Astrocyte of the hippocampus (primary cell): ENCODE data around the gene CLDN24.
A peak's percentile ranks its signal among the peaks of the same experiment; 100 is the strongest.

Source experiments
- DNase-seq: peaks from one replicate; pipeline ENCODE4 v3.0.0; 2011; ENCODE audit warnings: low read depth, low spot score

The CLDN24 gene

DNA sequence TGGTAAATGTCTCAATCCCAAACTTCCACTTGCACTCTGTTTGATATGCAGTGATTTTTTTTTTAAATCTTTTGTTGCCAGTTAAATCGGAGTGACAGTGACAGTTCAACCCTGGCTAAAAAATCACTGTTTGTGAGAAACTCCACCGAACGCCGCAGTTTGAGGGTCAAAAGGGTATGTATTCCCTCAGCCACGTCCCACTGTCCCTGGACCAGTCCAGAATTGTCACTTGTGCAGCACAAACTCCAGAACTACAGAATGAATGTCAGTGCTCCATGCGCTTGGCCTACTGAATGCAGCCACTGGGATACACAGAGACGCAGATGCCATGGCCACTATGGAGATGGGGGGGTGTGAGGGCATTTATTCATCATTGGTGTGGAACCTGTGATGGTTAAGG is 36.3 kb downstream of the CLDN24 start:
- DNase-seq = no peak

DNA sequence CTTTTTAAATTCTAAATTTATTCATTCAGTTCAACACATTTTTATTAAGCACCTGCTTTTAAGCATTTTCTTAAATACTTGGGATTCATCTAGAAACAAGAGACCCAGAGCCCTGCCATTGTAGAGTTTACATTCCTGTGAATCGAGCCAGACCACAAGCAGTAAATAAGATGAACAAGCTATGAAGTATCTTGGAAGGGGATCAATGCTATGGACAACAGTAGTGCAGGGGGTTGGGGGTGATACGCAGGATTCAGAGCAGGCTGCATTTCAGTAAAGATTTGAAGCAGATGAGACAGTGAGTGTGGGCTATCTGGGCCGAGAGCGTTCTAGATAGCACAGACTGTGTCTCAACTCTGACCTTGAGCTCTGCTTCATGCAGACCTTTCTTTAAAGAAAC is 37.3 kb downstream of the CLDN24 start:
- DNase-seq = peak; percentile 84

DNA sequence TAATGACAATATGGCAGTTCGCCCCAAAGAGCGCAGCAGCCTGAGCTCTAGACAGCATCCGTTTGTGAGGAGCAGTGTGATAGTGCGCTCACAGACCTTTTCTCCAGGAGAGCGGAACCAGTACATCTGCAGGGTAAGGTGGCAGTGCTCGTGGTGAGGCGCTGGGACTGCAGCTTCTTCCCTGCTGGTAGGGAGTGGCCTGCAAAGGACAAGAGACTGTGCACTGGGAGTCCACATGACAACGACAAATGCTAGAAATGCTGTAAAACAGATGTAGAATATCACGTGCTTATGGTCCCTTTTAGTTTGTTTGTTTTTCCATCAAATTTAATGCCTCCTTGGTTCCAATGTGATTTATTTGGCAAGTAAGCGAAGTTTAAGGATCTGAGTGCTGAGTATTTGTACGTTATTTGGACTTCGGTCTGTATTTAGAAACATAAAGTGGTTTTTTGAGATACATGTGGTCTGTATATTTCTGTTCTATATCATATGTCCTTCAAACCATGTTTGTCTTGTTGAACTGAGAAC is 37.9 kb downstream of the CLDN24 start:
- peak; percentile 16 for DNase-seq

DNA sequence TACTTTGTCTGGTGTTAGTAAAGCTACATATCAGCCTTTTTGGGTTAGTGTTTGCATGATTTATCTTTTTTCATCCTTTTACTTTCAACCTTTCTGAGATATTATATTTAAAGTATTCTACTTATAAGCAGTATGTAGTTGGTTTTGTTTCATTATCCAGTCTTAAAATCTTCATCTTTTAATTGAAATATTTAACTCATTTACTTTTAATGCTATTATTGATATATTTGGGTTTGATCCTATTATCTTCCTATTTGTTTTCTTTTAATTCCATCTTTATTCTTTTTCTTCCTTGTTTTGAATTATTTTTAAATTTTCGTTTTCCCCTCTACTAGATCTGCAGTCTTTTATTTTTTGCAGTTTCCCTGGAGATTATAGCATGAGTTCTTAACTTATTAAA is 46.1 kb downstream of the CLDN24 start:
- DNase-seq = no peak

DNA sequence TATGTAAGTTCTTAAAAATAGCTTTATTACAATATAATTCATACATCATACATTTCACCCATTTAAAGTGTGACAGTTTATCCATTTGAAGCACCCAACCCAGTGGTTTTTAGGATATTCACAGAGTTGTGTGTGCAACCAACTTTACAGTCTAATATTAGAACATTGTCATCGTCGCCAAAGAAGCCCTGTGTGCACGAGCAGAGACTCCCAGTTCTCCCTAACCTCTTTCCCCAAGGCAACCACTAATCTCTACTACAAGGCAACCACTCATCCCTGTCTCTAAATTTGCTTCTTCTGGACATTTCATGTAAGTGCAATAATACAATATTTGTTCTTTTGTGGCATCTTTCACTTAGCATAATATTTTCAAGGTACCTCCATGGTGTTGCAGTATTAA is 49.8 kb downstream of the CLDN24 start:
- DNase-seq = no peak
